ENCODE measurements around the gene MMP15. TPM values are rescaled to one million over a fixed set of nuclear protein-coding genes. Genes with fewer than 3 reads are reported as not detected.

The MMP15 gene
- total RNA-seq, 2 experiments from 2014 or later: 0.61 to 0.84 TPM

DNA sequence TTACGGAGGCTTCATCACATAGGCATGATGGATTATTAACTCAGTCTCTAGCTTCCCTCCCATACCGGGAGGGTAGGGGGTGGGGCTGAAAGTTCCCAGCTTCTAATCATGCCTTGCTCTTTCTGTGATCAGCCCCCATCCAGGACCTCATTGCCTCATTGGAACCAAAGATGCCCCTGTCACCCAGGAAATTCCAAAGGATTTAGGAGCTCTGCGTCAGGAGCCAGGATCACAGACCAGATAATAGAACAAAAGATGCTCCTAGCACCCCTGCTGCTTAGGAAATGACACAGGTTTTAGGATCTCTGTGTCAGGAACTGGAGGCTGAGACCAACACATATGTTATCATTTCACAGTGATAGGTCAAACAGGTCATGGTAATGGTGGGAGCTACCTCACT is 14.7 kb upstream of the MMP15 start:
- ChIA-PET POLR2A (no interaction called here), CTCF (interaction anchor here (1.3 kb wide), 1 partner anchor 8 kb away, joined by 3 read pairs; no protein-coding TSS in a partner anchor)

DNA sequence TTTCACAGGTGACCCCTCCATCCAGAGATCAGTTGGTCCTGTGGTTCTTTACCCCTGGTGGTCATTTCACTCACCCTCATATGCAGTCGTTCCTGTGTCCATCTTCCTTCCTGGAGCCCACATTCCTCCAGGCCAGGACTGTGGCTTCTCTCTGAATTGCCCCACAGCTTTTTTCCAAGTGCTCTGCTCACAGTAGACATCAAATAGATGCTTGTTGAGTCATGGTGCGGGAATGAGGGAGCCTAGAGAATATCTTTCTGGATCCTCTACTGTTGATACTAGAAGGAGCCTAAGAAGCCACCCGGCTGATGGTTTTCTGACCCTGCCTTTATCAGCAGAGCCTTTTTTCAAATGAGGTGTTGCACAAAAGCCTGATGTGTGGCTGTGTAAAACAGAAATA is 13.9 kb upstream of the MMP15 start:
- CTCF ChIA-PET: no interaction called here
- POLR2A ChIA-PET: no interaction called here

DNA sequence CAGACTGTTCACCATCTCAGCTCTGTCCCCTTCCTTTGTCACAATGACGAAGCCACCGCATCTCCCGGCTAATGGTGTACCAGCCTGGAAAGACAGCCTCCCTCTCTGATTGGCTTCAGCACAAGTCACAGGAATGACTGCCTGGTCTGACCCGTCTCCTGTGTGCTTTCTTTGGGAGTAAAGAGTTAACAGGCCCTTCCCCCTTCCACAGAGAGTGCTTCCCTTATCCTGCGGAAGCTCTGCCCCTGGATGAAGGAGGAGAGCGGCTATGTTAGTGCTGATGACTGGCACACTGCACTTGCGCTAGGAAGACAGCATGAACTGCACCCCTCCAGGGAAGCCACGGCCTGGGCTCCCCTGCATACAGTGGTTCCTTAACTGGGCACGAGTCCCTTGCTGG is 13.1 kb upstream of the MMP15 start:
- ChIA-PET POLR2A (no interaction called here), CTCF (no interaction called here)

DNA sequence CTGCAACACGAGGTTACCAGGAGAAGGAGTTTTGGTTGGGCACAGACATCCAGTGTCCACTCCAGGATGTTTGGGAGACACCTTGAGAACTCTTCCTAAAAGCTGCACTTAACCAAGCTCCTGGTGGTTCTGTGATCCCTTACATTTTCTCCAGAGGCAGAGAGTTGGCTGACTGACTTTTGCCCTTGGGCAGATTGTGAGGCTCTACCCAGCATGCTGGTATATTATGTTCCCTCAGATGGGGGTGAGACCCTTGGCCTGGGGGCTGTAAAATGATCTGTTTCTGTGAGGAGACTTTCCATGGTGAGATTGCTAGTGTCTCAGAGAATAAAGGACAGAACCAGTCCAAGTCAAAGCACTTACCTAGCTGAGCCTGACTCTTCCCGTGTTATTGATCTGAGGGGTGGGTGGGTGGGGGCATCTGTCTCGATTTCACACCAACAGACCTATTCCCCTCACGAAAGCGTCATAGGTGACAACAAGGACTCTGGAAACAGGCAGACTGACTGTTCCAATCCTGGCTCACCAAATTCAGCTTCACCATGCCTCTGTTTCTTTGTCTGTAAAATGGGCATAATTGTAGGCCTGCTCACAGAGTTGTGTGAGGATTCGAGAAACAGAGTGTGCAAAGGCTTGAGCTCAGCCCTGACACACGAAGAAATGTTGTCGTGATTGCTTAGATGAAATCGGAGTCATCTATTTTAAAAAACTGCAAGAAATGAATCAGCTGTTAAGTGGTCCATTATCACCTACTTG is 12.2 kb upstream of the MMP15 start:
- ChIA-PET POLR2A (no interaction called here), CTCF (interaction anchor here (0.5 to 0.6 kb wide), 2 partner anchors 55 to 121 kb away, joined by 3 to 4 read pairs; no protein-coding TSS in a partner anchor)

GRCh38 chr16:58016840-58017446 is 8.6 kb upstream of the MMP15 start:
- ChIA-PET CTCF (no interaction called here), POLR2A (no interaction called here)

DNA sequence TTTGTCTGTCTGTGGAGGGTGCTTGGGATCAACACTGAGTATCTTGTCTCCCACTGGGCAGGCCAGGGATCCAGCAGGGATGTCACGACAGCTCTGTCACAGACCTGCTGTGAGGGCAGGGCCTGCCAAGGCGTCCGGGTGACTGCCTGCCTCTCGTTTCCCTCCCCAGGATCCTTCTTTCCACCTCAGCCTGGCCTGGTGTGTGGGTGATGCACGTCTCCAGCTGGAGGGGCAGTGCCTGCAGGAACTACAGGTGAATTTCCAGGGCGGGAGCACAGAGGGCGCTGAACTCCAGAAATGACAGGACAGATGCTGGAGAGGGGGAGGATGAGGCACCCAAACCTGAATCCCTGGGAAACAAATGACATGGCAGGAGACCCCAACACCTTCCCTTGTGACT is 6.8 kb upstream of the MMP15 start:
- ChIA-PET POLR2A (no interaction called here), CTCF (interaction anchor here (0.9 to 1.3 kb wide), 3 partner anchors 8 to 15 kb away, joined by 3 read pairs; no protein-coding TSS in a partner anchor)

DNA sequence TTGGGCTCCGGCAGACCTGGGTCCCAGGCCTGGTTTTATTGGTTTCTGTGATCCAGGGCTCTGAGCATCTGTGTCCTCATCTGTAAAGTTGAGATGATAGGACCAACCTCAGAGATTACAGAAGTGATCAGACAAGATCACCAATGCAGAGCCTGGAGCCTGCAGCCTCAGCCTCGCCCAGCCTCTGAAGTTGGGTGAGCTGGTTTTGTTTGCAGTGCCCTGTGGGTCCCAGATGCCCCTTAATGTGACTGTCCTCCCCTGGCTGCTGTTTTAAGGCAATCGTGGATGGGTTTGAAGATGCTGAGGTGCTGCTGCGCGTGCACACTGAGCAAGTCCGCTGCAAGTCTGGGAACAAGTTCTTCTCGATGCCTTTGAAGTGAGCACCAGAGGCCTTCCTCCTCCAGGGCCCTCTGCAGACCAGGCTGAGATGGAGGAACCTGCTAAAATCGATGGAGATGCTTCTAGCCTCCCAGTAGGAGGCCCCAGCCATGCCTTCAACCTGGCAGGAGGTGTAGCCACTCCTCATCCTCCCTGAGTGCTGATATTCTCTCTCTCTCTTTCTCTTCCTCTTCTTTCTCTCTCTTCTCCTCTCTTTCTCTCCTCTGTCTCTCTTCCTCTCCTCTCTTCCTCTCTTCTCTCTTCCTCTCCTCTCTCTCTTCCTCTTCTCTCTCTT is 5.6 kb upstream of the MMP15 start:
- ChIA-PET CTCF (interaction anchor here (0.9 to 1.2 kb wide), 2 partner anchors 9 to 14 kb away, joined by 3 read pairs; no protein-coding TSS in a partner anchor), POLR2A (no interaction called here)

DNA sequence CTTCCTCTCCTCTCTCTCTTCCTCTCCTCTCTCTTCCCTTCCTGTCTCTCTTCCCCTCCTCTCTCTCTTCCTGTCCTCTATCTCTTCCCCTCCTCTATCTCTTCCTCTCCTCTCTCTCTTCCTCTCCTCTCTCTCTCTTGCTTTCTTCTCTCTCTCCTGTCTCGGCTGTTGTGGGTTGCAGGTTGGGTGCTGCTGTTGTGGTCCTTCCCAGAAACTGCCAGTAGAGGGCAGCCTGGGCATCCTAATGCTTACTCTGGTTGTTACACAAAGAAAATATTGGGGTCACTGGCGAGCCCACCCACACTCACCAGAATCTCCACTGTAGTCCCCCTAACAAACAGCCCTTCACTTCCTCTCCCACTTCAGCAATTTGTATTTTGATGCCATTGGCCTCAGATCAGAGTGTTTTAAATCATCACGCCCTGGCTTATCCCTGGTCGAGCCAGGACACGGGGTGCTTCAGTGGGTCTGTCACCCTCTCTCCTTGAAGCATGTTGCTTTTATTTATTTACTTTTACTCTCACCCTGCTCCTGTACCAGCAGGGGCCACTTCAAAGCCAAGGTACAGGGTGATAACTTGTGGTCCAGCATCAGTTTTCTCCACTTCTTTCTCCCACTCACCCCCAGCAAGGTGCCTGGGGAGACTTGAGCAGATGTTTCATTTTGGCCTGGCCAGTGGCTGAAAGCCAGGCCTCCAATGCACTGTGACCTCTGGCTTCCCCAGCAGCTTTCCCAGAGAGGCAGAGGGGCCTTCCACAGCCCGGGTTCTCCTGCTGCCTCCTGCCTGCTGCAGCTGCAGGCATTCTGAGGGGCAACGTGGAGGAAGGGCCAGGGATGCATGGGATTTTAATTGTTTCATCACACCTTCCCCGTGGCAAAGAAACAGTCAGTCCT is 4.7 kb upstream of the MMP15 start:
- ChIA-PET CTCF (no interaction called here), POLR2A (no interaction called here)

- POLR2A ChIA-PET: no interaction called here
Observed at GRCh38 chr16:58021661-58022551, 3.6 kb upstream of the MMP15 start.

DNA sequence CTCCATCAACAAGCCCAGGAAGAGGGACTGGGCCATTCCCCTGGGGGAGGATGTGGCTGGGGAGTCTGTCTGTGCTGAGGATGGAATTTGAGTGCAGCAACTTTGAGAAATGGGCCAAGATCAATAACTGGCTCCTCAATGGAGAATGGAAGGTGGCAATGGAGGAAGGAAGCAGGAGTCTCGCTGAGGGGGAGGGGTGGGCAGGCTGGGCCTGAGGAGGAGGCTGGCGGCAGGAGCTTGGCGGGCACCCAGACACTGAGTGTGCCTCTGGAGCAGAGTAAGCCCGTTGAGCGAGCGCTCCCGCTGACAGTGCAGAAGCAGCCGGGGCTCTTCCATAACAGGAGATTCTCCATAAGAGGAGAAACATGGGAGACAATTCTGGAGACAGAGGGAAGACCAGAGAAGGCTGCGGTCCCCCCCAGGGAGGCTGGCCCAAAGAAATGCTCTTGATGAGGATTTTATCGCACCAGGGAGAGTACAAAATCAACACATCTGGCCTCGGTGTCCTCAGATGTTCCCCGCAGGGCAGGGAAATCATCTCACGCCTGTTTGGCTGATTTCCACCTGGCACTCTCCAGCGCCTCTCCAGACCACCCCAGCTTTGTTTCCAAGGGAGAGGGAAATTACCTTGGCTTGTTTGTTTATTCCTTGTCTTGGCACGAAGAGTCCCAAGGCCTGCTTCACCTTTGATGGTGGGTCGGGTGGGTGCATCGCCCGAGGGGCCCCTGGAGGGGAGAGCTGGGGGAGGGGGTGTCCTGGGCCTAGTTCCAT is 2.8 kb upstream of the MMP15 start:
- CTCF ChIA-PET: interaction anchor here (0.8 to 1.6 kb wide), 4 partner anchors 8 to 149 kb away, joined by 3 to 5 read pairs (median 4); no protein-coding TSS in a partner anchor
- POLR2A ChIA-PET: interaction anchor here (1.3 kb wide), 1 partner anchor 23 kb away, joined by 3 read pairs; no protein-coding TSS in a partner anchor

More at GRCh38 chr16:58021661-58022551, 3.6 kb upstream of the MMP15 start:
- CTCF ChIA-PET: no interaction called here

GRCh38 chr16:58024486-58025350 is 836 bp upstream of the MMP15 start:
- CTCF ChIA-PET: interaction anchor here (0.5 to 1.7 kb wide), 6 partner anchors 10 to 169 kb away, joined by 4 to 5 read pairs (median 4); partner anchors contain the start of genes USB1 and ZNF319
- POLR2A ChIA-PET: interaction anchor here (0.6 to 1.0 kb wide), 2 partner anchors 26 to 105 kb away, joined by 3 to 7 read pairs; partner anchors contain the start of gene CFAP20

- ChIA-PET POLR2A (no interaction called here), CTCF (no interaction called here)
Observed at GRCh38 chr16:58026139-58026704, 668 bp downstream of the MMP15 start.

DNA sequence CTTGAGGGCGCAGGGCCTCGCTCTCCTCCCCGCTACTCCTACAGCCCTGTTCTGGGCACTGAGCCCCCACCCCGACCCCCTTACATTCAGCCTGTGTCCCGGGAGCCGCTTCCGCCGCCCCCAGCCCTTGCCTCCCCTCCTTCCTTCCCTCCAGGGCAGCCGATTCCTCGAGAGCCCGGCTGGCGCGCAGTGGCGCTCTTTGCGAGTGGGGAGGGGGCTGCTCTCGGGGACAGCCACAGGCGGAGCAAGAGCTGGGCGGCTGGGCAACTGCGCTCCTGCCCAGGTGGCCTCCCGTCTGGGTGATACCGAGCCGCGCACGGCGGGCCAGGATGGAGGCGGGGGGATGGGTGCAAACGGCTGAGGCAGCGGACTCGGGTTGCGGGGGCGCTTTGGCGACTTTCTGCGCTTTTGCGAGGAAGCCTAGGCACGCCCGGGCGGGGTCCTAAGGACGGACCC is 1.2 kb downstream of the MMP15 start:
- POLR2A ChIA-PET: no interaction called here
- CTCF ChIA-PET: no interaction called here

GRCh38 chr16:58027161-58027915 is 1.8 kb downstream of the MMP15 start:
- POLR2A ChIA-PET: no interaction called here
- CTCF ChIA-PET: no interaction called here

DNA sequence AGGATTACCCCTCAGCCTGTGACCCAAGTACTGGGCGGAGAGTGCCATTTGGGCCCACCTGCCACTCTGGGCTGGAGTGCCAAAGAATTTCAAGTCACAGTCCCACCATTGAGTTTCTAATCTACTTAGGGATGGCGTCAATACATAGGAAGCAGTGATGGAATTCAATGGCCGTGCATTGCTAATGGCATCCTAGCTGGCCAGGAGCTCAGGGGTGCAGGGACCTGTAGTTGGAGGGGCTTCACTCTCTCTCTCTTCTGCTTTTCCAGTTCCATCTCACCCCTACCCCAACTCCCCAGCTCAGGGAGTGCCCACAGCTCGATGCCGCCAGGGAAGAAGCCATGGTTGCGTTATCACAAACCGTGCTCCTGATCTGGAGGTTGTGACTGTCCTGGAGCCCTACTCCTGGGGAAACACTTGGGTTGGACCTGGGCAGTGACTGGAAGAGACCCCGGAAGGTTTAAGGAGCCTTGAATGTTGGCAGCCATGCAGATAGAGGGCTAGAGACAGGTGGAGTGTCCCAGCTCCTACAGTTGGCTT is 2.4 kb downstream of the MMP15 start:
- POLR2A ChIA-PET: no interaction called here
- CTCF ChIA-PET: no interaction called here
